HCT116 (cell line): ENCODE results near the gene TEX2. TPM values are rescaled to one million over a fixed set of nuclear protein-coding genes. Genes with fewer than 3 reads are reported as not detected.

ENCODE experiments used
- ATAC-seq: fragments of 200-7000 bp; cut with Tn5 transposase; 2 replicates; pipeline ENCODE4 v1.9.1; 2020; ENCODE audit warnings: mild to moderate bottlenecking, moderate library complexity
- BruUV-seq: library from RNA; stranded (reverse); fragments of 400-500 nt; replicated peaks from 2 replicates; lab custom pipeline; 2021; lab: Mats Ljungman, UMichigan
- CTCF ChIA-PET: fragments of 300-600 bp; sonication (Branson Sonifier 250); formaldehyde crosslinking; loops from one replicate; lab custom pipeline; 2021; ENCODE audit warnings: antibody characterized with exemption; lab: Charles Lee
- POLR2A ChIA-PET: fragments of 300-600, 350-600 bp; sonication (Branson Sonifier 250); formaldehyde crosslinking; loops from one replicate; lab custom pipeline; 2021; ENCODE audit warnings: antibody characterized with exemption; lab: Charles Lee
- RAD21 ChIA-PET, 2 experiments: fragments of 300-600 bp; sonication (Branson Sonifier 250); formaldehyde crosslinking; loops; one replicate each; lab custom pipeline; 2023; ENCODE audit warnings: low total read pairs in 2 of 2; ENCODE audit not compliant: uncharacterized antibody in 2 of 2, unreplicated experiment in 2 of 2, low non-redundant PET in 1 of 2; lab: Charles Lee
- DNase-seq: peaks from one replicate; pipeline ENCODE4 v3.0.0-alpha.2; 2010; ENCODE audit warnings: low read depth, low spot score
- H2AFZ ChIP-seq: fragments of 200-600 bp; shearing (Covaris generic), sonication (generic); 2 replicates; pipeline ENCODE4 v1.6.1; 2017; ENCODE audit warnings: low read depth, mixed run types, mixed read lengths, antibody characterized with exemption, low read length; ENCODE audit not compliant: poor library complexity, severe bottlenecking
- H3K27ac ChIP-seq: 2 replicates; pipeline ENCODE4 v1.5.1; 2012; ENCODE audit warnings: low read depth, low read length
- H3K27me3 ChIP-seq: fragments of 200-600 bp; sonication (generic); 2 replicates; pipeline ENCODE4 v1.6.1; 2016; ENCODE audit warnings: mixed run types, low read length, mixed read lengths; ENCODE audit not compliant: insufficient read depth
- H3K36me3 ChIP-seq, 2 experiments: fragments of 200-500 bp in 1 of 2; fragments of 200-600 bp in 1 of 2; sonication (Bioruptor generic) in 1 of 2; sonication (generic) in 1 of 2; 2 replicates each; pipeline versions ENCODE4 v1.5.1 to v1.6.1; 2014 to 2016; ENCODE audit warnings: low read length in 2 of 2, inconsistent platforms in 1 of 2, mixed read lengths in 1 of 2, mixed run types in 1 of 2; ENCODE audit not compliant: insufficient read depth in 2 of 2, control insufficient read depth in 1 of 2
- H3K4me1 ChIP-seq, 2 experiments: fragments of 200-600 bp in 1 of 2; sonication (generic) in 1 of 2; 2 replicates each; pipeline versions ENCODE4 v1.5.1 to v1.6.1; 2012 to 2017; ENCODE audit warnings: low read length in 2 of 2, inconsistent platforms in 1 of 2, mild to moderate bottlenecking in 1 of 2, mixed read lengths in 1 of 2, mixed run types in 1 of 2, moderate library complexity in 1 of 2; ENCODE audit not compliant: insufficient read depth in 2 of 2, control insufficient read depth in 1 of 2
- H3K4me2 ChIP-seq: fragments of 200-600 bp; sonication (generic); 2 replicates; pipeline ENCODE4 v1.6.1; 2017; ENCODE audit warnings: mixed run types, low read length, mixed read lengths
- H3K4me3 ChIP-seq, 2 experiments: fragments of 200-600 bp in 1 of 2; sonication (generic) in 1 of 2; replicated peaks in 1 of 2; 2 replicates each; pipeline ENCODE4 v1.5.1; 2011 to 2016; ENCODE audit warnings: low read length in 2 of 2, control low read depth in 1 of 2, low read depth in 1 of 2, mild to moderate bottlenecking in 1 of 2, mixed read lengths in 1 of 2, mixed run types in 1 of 2
- H3K79me2 ChIP-seq: fragments of 200-600 bp; sonication (generic); 2 replicates; pipeline ENCODE4 v1.6.1; 2017; ENCODE audit warnings: mild to moderate bottlenecking, mixed run types, low read length, moderate library complexity, mixed read lengths; ENCODE audit not compliant: insufficient read depth
- H3K9ac ChIP-seq: fragments of 200-600 bp; sonication (generic); 2 replicates; pipeline ENCODE4 v1.6.1; 2016; ENCODE audit warnings: low read length, mixed read lengths
- H3K9me2 ChIP-seq: fragments of 200-600 bp; sonication (generic), shearing (Covaris generic); 2 replicates; pipeline ENCODE4 v1.6.1; 2017; ENCODE audit warnings: mixed run types, mild to moderate bottlenecking, moderate library complexity; ENCODE audit not compliant: insufficient read depth
- H3K9me3 ChIP-seq, 2 experiments: fragments of 200-500 bp in 1 of 2; fragments of 200-600 bp in 1 of 2; sonication (Bioruptor generic) in 1 of 2; sonication (generic) in 1 of 2; 2 replicates each; pipeline ENCODE4 v1.6.1; 2014 to 2017; ENCODE audit warnings: low read length in 2 of 2, mixed read lengths in 2 of 2, inconsistent platforms in 1 of 2, low read depth in 1 of 2, mild to moderate bottlenecking in 1 of 2, mixed run types in 1 of 2, moderate library complexity in 1 of 2; ENCODE audit not compliant: control insufficient read depth in 1 of 2, insufficient read depth in 1 of 2
- H4K20me1 ChIP-seq: fragments of 200-600 bp; sonication (generic), shearing (Covaris generic); 2 replicates; pipeline ENCODE4 v1.6.1; 2017; ENCODE audit warnings: mixed run types, mild to moderate bottlenecking, moderate library complexity; ENCODE audit not compliant: insufficient read depth
- ATF3 ChIP-seq: IDR thresholded peaks from 2 replicates; pipeline ENCODE4 v1.6.1; 2012
- CBX3 ChIP-seq: IDR thresholded peaks from 2 replicates; pipeline ENCODE4 v1.6.1; 2012; ENCODE audit warnings: low read depth
- EGR1 ChIP-seq: IDR thresholded peaks from 2 replicates; pipeline ENCODE4 v1.6.1; 2012; ENCODE audit warnings: low read depth
- ELF1 ChIP-seq: IDR thresholded peaks from 2 replicates; pipeline ENCODE4 v1.6.1; 2012; ENCODE audit warnings: low read depth, borderline replicate concordance
- EZH2phosphoT487 ChIP-seq: fragments of 200-600 bp; IDR thresholded peaks from 2 replicates; pipeline ENCODE4 v1.6.1; 2018; ENCODE audit warnings: antibody characterized with exemption, borderline replicate concordance
- JUND ChIP-seq: IDR thresholded peaks from 2 replicates; pipeline ENCODE4 v1.6.1; 2012
- POLR2A ChIP-seq: IDR thresholded peaks from 2 replicates; pipeline ENCODE4 v1.7.0; 2011; ENCODE audit warnings: borderline replicate concordance; ENCODE audit not compliant: insufficient read depth, insufficient read length; ENCODE audit errors: extremely low read depth
- RAD21 ChIP-seq: IDR thresholded peaks from 2 replicates; pipeline ENCODE4 v1.6.1; 2012; ENCODE audit warnings: low read depth, mild to moderate bottlenecking
- SP1 ChIP-seq: IDR thresholded peaks from 2 replicates; pipeline ENCODE4 v1.6.1; 2012; ENCODE audit warnings: low read depth
- TCF7L2 ChIP-seq: IDR thresholded peaks from 2 replicates; pipeline ENCODE4 v1.7.0; 2011; ENCODE audit warnings: borderline replicate concordance, inconsistent platforms; ENCODE audit not compliant: insufficient read depth, insufficient read length; ENCODE audit errors: extremely low read depth
- YY1 ChIP-seq: IDR thresholded peaks from 2 replicates; pipeline ENCODE4 v1.6.1; 2011; ENCODE audit warnings: low read length, low read depth, moderate library complexity, mild to moderate bottlenecking; ENCODE audit not compliant: insufficient replicate concordance; ENCODE audit errors: extremely low read depth
- ZBTB33 ChIP-seq: IDR thresholded peaks from 2 replicates; pipeline ENCODE4 v1.6.1; 2011; ENCODE audit warnings: mild to moderate bottlenecking, low read length, moderate library complexity; ENCODE audit not compliant: insufficient replicate concordance; ENCODE audit errors: extremely low read depth
- ZFX ChIP-seq: fragments of 450-650 bp; IDR thresholded peaks from 2 replicates; pipeline ENCODE4 v1.6.1; 2017
- ZNF274 ChIP-seq: fragments of 200-500 bp; sonication (Bioruptor generic); IDR thresholded peaks from 2 replicates; pipeline ENCODE4 v1.6.1; 2014; ENCODE audit warnings: mild to moderate bottlenecking, low read depth, low read length, inconsistent platforms
- intact Hi-C: fragments of 100-400 bp; cut with micrococcal nuclease; formaldehyde crosslinking; loops from 2 replicates; pipeline ENCODE4 v1.10.0; 2022
- total RNA-seq: library from RNA; stranded (reverse); gene quantifications from one replicate; pipeline ENCODE4 v1.2.1, GENCODE V29; 2021; ENCODE audit not compliant: unreplicated experiment

Gene TEX2
- total RNA-seq, 1 experiment from 2014 or later: 24.6 TPM

- H4K20me1 ChIP-seq: no peaks in the 10 kb centered on the region
- ATAC-seq (no peak), DNase-seq (no peak)
- no peak overlapping the region for H3K4me2 ChIP-seq
- H3K9me2 ChIP-seq: no peaks in the 10 kb centered on the region
- intact Hi-C loops: no loop called here
- TF ChIP-seq ZBTB33 (no peak), RAD21 (no peak), EGR1 (no peak), SP1 (no peak), ZFX (no peak), ELF1 (no peak), EZH2phosphoT487 (no peak), CBX3 (no peak), POLR2A (no peak), ATF3 (no peak), YY1 (no peak), ZNF274 (no peak), JUND (no peak), TCF7L2 (no peak)
- H2AFZ ChIP-seq: no peak overlapping the region
- ChIA-PET RAD21 (no interaction called here), POLR2A (no interaction called here), CTCF (interaction anchor here (0.9 kb wide), 1 partner anchor 110 kb away, joined by 3 read pairs; no protein-coding TSS in a partner anchor)
- no peaks in the 10 kb centered on the region for H3K4me1 ChIP-seq
- H3K9me3 ChIP-seq: no peaks in the 10 kb centered on the region
- no peak overlapping the region for H3K27ac ChIP-seq
- H3K27me3 ChIP-seq: no peaks in the 10 kb centered on the region
- no peaks in the 10 kb centered on the region for H3K36me3 ChIP-seq
- no peak overlapping the region for H3K9ac ChIP-seq
- no peaks in the 10 kb centered on the region for H3K79me2 ChIP-seq
- H3K4me3 ChIP-seq: no peak overlapping the region
- no TSS peak for BruUV-seq
These were observed 124.6 kb downstream of the TEX2 start for GRCh38 chr17:64138441-64138840.
